ENCODE measurements around the gene INPP1.

The INPP1 gene

DNA sequence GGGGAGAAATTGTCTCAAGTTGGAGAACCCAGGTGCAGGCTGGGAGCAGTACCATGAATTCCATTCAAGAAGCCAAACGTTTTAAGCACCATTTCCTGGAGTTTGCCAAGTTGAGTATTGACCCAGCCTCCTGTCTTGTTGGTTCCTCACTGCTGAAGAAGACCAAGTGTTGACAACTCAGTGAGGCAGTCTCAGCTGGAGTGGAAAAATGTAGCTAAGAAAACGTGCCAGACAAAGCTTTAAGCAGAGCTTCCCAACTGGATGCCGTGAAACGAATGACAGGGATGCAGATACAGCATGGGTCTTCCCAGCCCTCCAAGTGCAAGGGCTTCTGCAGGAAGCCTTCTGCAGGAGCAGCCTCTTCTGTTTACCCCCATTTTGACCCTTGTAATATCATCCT, 778 bp upstream of the INPP1 start:
- TF ChIP-seq, protein P1, sequence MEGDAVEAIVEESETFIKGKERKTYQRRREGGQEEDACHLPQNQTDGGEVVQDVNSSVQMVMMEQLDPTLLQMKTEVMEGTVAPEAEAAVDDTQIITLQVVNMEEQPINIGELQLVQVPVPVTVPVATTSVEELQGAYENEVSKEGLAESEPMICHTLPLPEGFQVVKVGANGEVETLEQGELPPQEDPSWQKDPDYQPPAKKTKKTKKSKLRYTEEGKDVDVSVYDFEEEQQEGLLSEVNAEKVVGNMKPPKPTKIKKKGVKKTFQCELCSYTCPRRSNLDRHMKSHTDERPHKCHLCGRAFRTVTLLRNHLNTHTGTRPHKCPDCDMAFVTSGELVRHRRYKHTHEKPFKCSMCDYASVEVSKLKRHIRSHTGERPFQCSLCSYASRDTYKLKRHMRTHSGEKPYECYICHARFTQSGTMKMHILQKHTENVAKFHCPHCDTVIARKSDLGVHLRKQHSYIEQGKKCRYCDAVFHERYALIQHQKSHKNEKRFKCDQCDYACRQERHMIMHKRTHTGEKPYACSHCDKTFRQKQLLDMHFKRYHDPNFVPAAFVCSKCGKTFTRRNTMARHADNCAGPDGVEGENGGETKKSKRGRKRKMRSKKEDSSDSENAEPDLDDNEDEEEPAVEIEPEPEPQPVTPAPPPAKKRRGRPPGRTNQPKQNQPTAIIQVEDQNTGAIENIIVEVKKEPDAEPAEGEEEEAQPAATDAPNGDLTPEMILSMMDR (IDR thresholded peaks at IDR 0.05; ENCODE audit: control insufficient read depth, extremely low read depth, insufficient read depth): no peak
- no peak overlapping the region for H3K4me3 ChIP-seq (ENCODE audit: low read depth, low read length)
- DNase-seq (ENCODE audit: low read depth): no peak

DNA sequence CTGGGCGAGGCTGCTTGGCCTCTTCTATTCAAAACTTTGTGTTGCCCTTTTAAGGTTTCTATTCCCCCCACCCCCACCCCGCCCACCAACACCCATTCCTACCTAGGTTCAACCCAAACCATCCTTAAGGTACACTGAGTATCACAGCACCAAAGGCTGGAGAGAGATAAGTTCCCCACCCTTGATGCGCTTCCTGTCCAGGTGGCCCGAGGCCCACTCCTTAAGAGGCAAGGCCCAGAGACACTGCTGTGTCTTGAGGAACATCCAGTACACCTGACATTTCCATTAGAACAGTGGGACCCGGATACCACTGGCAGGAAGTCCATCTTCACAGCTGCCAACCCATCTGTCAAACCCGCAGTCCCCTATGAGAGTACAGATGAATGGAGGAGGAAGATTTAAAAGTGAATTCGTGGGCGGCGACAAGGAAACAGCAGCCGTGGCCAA, 277 bp upstream of the INPP1 start:
- DNase-seq (ENCODE audit: low read depth): no peak
- H3K4me3 ChIP-seq (ENCODE audit: low read depth, low read length): no peak overlapping the region
- TF ChIP-seq, protein P1 (IDR thresholded peaks at IDR 0.05; ENCODE audit: control insufficient read depth, extremely low read depth, insufficient read depth): no peak

DNA sequence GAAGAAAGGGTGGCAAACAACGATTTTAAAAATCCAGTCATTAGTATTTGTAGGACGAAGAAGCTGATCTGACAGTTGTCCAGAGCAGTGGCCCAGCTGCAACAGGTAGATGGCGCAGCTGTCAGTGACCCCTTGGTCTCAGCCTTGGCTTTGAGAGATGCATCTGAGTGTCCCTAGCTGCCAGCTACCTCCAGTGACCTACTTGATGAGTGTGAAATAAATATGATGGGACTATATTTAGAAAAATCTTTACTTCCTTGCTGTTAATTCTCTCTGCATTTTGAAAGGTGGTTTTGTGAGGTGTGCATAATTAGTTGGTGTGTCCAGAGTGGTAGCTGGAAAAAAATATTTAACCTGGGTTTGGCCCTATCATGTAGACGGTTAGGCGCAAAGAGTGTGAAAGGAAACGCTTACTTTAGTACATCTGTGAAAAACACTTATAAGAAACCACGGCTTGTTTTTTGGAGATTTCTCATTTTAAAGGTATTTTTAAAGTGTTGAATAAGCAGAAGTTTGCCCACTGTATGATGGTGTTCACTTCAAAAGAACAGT, 963 bp downstream of the INPP1 start:
- DNase-seq (ENCODE audit: low read depth): no peak
- H3K4me3 ChIP-seq (ENCODE audit: low read depth, low read length): no peak overlapping the region
- TF ChIP-seq, protein P1 (IDR thresholded peaks at IDR 0.05; ENCODE audit: control insufficient read depth, extremely low read depth, insufficient read depth): no peak; the same call in 1 of the 2 replicates

DNA sequence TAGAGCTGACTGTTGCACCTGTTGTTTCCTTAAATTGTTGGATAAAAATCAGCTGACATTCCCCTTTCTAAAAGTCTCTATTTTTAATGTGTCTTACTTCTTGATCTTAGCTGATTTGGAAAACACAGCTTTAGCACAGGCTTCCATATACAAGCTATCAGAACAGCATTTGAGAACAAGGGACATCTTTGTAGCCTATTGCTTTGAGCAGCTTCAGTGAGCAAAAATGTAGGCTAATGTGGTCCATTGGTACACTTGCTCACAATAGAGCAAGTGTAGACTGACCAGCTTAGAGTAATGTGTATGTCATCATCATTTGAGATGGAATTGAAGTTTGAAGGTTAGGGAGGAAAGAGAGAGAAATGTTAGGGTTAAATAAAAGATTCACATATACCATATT, 7.0 kb downstream of the INPP1 start:
- H3K4me3 ChIP-seq (ENCODE audit: low read depth, low read length): no peak overlapping the region
- DNase-seq (ENCODE audit: low read depth): no peak
- TF ChIP-seq, protein P1 (IDR thresholded peaks at IDR 0.05; ENCODE audit: control insufficient read depth, extremely low read depth, insufficient read depth): no peak

DNA sequence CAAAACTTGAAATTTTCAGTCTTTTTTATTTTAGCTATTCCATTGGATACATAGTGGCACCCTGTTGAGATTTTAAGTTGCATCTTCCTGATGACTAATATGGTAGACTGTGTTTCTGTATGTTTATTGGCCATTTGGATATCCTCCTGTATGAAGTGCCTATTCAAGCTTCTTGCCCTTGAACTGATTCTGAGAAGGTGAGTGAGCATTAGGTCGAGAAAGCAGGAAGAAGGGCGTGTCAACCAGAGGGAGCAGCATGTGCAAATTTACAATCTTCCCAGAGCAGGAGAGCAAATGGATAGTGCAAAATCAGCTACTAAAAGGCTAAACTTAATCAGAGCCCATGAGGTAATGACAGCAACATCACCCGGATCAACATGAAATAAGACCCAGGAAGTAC, 8.6 kb downstream of the INPP1 start:
- H3K4me3 ChIP-seq (ENCODE audit: low read depth, low read length): no peak overlapping the region
- no peak for DNase-seq (ENCODE audit: low read depth)
- TF ChIP-seq, protein P1 (IDR thresholded peaks at IDR 0.05; ENCODE audit: control insufficient read depth, extremely low read depth, insufficient read depth): no peak

DNA sequence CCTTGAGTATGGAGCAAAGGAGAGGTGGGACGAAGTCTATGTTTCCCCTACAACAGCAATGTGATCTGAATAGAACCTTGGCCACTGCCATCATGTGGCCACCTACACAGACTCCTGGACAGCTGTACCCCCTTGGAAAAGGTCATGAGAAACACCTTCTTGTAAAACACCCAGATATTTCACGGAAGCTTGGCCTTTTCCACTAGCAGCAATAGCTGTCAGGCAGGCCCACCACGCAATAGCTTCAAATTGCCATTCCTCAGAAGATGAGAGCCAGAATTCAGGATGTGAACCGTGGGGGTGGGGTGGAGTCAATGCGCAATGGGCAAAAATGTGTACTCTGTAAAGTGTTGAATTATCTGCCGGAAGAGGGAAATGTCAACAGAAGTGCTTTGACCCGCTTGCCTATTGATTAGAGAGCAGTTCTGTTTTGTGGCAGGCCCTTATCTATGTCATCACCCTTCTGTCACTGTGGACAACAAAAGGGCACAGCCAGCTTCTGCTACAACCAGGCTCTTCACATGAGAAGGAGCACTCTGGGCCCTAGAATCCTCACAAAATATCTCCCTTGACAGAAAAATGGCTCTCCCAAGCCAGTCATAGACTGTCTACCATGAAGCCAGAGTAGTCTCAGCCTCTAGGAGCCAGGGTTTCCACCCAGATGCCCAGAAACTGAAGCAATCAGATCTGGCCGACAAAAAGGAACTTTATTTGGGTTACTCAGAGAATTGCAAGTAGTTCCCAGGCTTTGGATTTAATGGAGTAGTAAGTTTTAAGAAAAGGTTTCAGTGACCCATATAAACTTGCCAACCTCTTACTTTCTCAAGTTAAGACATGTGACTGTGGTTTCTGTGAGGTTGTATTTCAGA, 9.5 kb downstream of the INPP1 start:
- TF ChIP-seq, protein P1 (IDR thresholded peaks at IDR 0.05; ENCODE audit: control insufficient read depth, extremely low read depth, insufficient read depth): no peak

More for the DNA sequence above, 9.5 kb downstream of the INPP1 start:
- no peak overlapping the region for H3K4me3 ChIP-seq (ENCODE audit: low read depth, low read length)
- no peak for DNase-seq (ENCODE audit: low read depth)

All from LNCaP clone FGC (cell line).